Neuronal stem cell (in vitro differentiated cells): Measurements from ENCODE around the gene ZFYVE9.

Source experiments
- DNase-seq: peaks from one replicate; pipeline ENCODE4 v3.0.0-alpha.2; 2013; ENCODE audit warnings: low spot score
- H2AFZ ChIP-seq: one replicate; pipeline ENCODE4 v1.6.1; 2013; ENCODE audit warnings: mild to moderate bottlenecking, low read length, inconsistent platforms
- H2AK5ac ChIP-seq: 2 replicates; pipeline ENCODE4 v1.6.1; 2013; ENCODE audit warnings: low read depth, mild to moderate bottlenecking, inconsistent platforms, low read length, moderate library complexity, mixed read lengths
- H2BK120ac ChIP-seq: 2 replicates; pipeline ENCODE4 v1.6.1; 2013; ENCODE audit warnings: low read depth, mild to moderate bottlenecking, inconsistent platforms, low read length, moderate library complexity, mixed read lengths
- H2BK12ac ChIP-seq: one replicate; pipeline ENCODE4 v1.6.1; 2013; ENCODE audit warnings: low read length, inconsistent platforms
- H2BK15ac ChIP-seq: 2 replicates; pipeline ENCODE4 v1.6.1; 2013; ENCODE audit warnings: mild to moderate bottlenecking, low read length, inconsistent platforms, mixed read lengths
- H2BK5ac ChIP-seq: one replicate; pipeline ENCODE4 v1.6.1; 2013; ENCODE audit warnings: inconsistent platforms, mild to moderate bottlenecking, low read length, moderate library complexity
- H3K14ac ChIP-seq: one replicate; pipeline ENCODE4 v1.6.1; 2013; ENCODE audit warnings: low read length, inconsistent platforms
- H3K18ac ChIP-seq: 2 replicates; pipeline ENCODE4 v1.6.1; 2013; ENCODE audit warnings: low read length, inconsistent platforms
- H3K23ac ChIP-seq: 2 replicates; pipeline ENCODE4 v1.6.1; 2013; ENCODE audit warnings: low read depth, mild to moderate bottlenecking, mixed read lengths, low read length, inconsistent platforms; ENCODE audit not compliant: poor library complexity
- H3K27ac ChIP-seq: replicated peaks from 3 replicates; pipeline ENCODE4 v1.5.1; 2013; ENCODE audit warnings: low read length, inconsistent platforms
- H3K27me3 ChIP-seq, 3 experiments: 2 replicates each; pipeline ENCODE4 v1.6.1; 2013; ENCODE audit warnings: low read length in 3 of 3, mild to moderate bottlenecking in 2 of 3, inconsistent platforms in 1 of 3, low read depth in 1 of 3, mixed read lengths in 1 of 3, moderate library complexity in 1 of 3; ENCODE audit not compliant: control insufficient read depth in 3 of 3, insufficient read depth in 3 of 3
- H3K36me3 ChIP-seq, 2 donors: replicated peaks in 1 of 2; 2 replicates each; pipeline ENCODE4 v1.6.1; 2013; ENCODE audit warnings: low read length in 2 of 2; ENCODE audit not compliant: control insufficient read depth in 2 of 2, insufficient read depth in 2 of 2
- H3K4ac ChIP-seq: 2 replicates; pipeline ENCODE4 v1.6.1; 2013; ENCODE audit warnings: inconsistent platforms, mild to moderate bottlenecking, low read length, moderate library complexity
- H3K4me1 ChIP-seq, 2 donors: 1 replicate in 1 of 2; 2 replicates in 1 of 2; pipeline ENCODE4 v1.6.1; 2013; ENCODE audit warnings: low read length in 2 of 2, low read depth in 1 of 2; ENCODE audit not compliant: control insufficient read depth in 2 of 2, insufficient read depth in 1 of 2
- H3K4me2 ChIP-seq: one replicate; pipeline ENCODE4 v1.6.1; 2013; ENCODE audit warnings: mild to moderate bottlenecking, low read length, inconsistent platforms; ENCODE audit not compliant: insufficient read depth, poor library complexity, severe bottlenecking
- H3K4me3 ChIP-seq, 2 donors: 2 replicates each; pipeline ENCODE4 v1.5.1; 2013; ENCODE audit warnings: low read length in 2 of 2, mild to moderate bottlenecking in 2 of 2, inconsistent platforms in 1 of 2, moderate library complexity in 1 of 2
- H3K79me1 ChIP-seq: one replicate; pipeline ENCODE4 v1.6.1; 2013; ENCODE audit warnings: low read depth, mild to moderate bottlenecking, inconsistent platforms, low read length, moderate library complexity
- H3K9ac ChIP-seq: one replicate; pipeline ENCODE4 v1.6.1; 2013; ENCODE audit warnings: mild to moderate bottlenecking, low read depth, low read length, inconsistent platforms; ENCODE audit not compliant: poor library complexity
- H3K9me3 ChIP-seq, 2 donors: replicated peaks in 1 of 2; 2 replicates each; pipeline versions ENCODE3 to v1.6.1; 2013; ENCODE audit warnings: low read length in 2 of 2, mild to moderate bottlenecking in 2 of 2, inconsistent platforms in 1 of 2, low read depth in 1 of 2, mixed read lengths in 1 of 2, moderate library complexity in 1 of 2; ENCODE audit not compliant: control insufficient read depth in 2 of 2, insufficient read depth in 1 of 2
- H4K8ac ChIP-seq: one replicate; pipeline ENCODE4 v1.6.1; 2013; ENCODE audit warnings: low read depth, mild to moderate bottlenecking, inconsistent platforms, low read length, moderate library complexity
- H4K91ac ChIP-seq: one replicate; pipeline ENCODE4 v1.6.1; 2013; ENCODE audit warnings: low read length, low read depth, mild to moderate bottlenecking, inconsistent platforms; ENCODE audit not compliant: poor library complexity
- WGBS, 2 donors: extraction: QIAGEN DNeasy Blood & Tissue Kit; methylation state at CpG; one replicate each; pipeline ENCODE4 v1.1.7; 2013; ENCODE audit warnings: missing lambda C conversion rate in 2 of 2, mixed read lengths in 1 of 2; ENCODE audit not compliant: insufficient read length in 2 of 2, insufficient replicate concordance in 1 of 2; ENCODE audit errors: extremely low coverage in 2 of 2; 5-methylcytosine and 5-hydroxymethylcytosine counted together

The ZFYVE9 gene

DNA sequence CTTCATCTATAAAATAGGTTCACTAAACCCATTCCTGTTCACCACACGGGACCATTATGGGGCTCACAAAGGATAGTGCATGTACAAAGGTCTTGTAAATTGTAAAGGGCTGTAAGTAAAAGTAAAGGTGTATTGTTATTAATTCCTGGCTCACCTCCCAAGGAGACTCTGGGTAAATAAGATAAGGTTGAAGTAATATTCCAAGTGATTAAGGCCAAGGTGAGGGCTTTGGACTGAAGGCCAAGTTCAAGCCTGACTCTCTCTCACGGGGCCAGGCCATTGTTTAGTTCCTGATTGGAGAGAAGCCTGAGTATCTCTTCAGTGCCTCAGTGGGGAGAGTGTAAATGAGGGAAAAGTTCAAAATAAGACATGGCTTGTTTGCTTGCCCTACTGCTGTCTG lies 19.5 kb upstream of the ZFYVE9 start:
- H2AK5ac ChIP-seq, result no peak overlapping the region
- H3K14ac ChIP-seq, result no peak overlapping the region
- no peaks in the 10 kb centered on the region for H3K79me1 ChIP-seq
- no peak overlapping the region for H2BK15ac ChIP-seq
- H3K4ac ChIP-seq, result no peak overlapping the region
- H4K8ac ChIP-seq, result no peak overlapping the region
- H3K9me3 ChIP-seq, result no peaks in the 10 kb centered on the region
- no peak overlapping the region for H3K27ac ChIP-seq
- no peak overlapping the region for H3K4me3 ChIP-seq
- no peak overlapping the region for H3K9ac ChIP-seq
- no peak for DNase-seq
- H4K91ac ChIP-seq, result no peak overlapping the region
- H3K4me1 ChIP-seq, result peaks cover 4 to 9% of the 10 kb centered on the region in 2 donors
- H3K23ac ChIP-seq, result no peak overlapping the region
- no peak overlapping the region for H3K18ac ChIP-seq
- H2BK120ac ChIP-seq, result no peak overlapping the region
- H2AFZ ChIP-seq, result no peak overlapping the region
- no peak overlapping the region for H2BK5ac ChIP-seq
- no peak overlapping the region for H3K4me2 ChIP-seq
- WGBS, 2 donors, result no CpG with 5 or more reads among the region's 2 CpGs
- H3K36me3 ChIP-seq, result no peaks in the 10 kb centered on the region
- H3K27me3 ChIP-seq, result peaks cover 0 to 34% (median 0%) of the 10 kb centered on the region in 3 experiments
- H2BK12ac ChIP-seq, result no peak overlapping the region

DNA sequence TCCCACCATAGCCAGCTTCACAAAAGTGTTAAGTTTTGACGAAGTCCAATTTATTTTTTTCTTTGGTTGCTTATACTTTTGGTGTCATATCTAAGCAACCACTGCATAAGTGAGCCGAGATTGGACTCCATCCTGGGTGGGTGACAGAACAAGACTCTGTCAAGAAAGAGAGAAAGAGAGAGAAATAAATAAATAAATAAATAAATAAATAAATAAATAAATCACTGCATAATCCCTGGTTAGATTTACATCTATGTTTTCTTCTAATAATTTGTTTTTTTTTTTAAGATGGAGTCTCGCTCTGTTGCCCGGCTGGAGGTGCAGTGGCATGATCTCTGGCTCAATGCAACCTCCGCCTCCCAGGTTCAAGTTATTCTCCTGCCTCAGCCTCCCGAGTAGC lies 18.3 kb upstream of the ZFYVE9 start:
- no peak overlapping the region for H3K4me2 ChIP-seq
- peaks cover 0 to 31% (median 0%) of the 10 kb centered on the region in 3 experiments for H3K27me3 ChIP-seq
- no peak overlapping the region for H3K23ac ChIP-seq
- peaks cover 4 to 9% of the 10 kb centered on the region in 2 donors for H3K4me1 ChIP-seq
- no peak overlapping the region for H3K18ac ChIP-seq
- H2BK12ac ChIP-seq, result no peak overlapping the region
- H2AK5ac ChIP-seq, result no peak overlapping the region
- H4K8ac ChIP-seq, result no peak overlapping the region
- no peak overlapping the region for H3K9ac ChIP-seq
- H3K27ac ChIP-seq, result no peak overlapping the region
- H3K4me3 ChIP-seq, result no peak overlapping the region
- H4K91ac ChIP-seq, result no peak overlapping the region
- H3K9me3 ChIP-seq, result no peaks in the 10 kb centered on the region
- H2BK120ac ChIP-seq, result no peak overlapping the region
- H3K14ac ChIP-seq, result no peak overlapping the region
- no CpG with 5 or more reads among the region's 6 CpGs for WGBS, 2 donors
- no peaks in the 10 kb centered on the region for H3K36me3 ChIP-seq
- H3K79me1 ChIP-seq, result no peaks in the 10 kb centered on the region
- H3K4ac ChIP-seq, result no peak overlapping the region
- H2BK15ac ChIP-seq, result no peak overlapping the region
- no peak overlapping the region for H2AFZ ChIP-seq
- H2BK5ac ChIP-seq, result no peak overlapping the region
- DNase-seq, result no peak

DNA sequence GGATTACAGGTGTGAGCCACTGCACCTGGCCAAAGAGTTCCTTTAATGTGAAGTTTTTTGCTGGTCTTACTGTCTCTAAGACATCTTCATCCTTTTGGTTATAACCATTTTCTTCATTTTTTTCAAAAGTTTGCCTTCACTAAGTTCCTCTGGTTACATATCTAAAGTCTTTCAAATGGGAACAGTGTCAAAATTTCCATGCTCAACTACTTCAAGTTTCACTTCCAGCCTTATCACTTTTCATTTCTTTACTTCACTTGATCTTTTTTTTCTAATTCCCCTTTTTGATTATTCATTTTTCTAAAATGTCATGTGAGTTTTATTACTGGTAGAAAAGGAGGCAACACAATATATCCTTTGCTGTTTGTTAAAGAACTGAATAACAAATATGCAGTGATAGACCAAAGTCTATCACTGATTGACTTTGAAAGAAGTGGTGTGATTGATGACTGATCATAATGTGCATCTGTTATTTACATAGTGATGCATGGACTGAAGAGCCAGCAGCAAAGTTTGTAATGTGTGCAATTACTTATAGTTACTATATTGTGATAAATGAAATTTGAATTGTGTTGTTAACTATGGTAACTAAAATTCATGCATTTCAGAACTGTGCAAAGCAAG lies 16.0 kb upstream of the ZFYVE9 start:
- H2BK15ac ChIP-seq, result no peak overlapping the region
- no peak overlapping the region for H3K27ac ChIP-seq
- H3K4me2 ChIP-seq, result no peak overlapping the region
- no peaks in the 10 kb centered on the region for H3K4me1 ChIP-seq
- peaks cover 0 to 26% (median 0%) of the 10 kb centered on the region in 3 experiments for H3K27me3 ChIP-seq
- no peak overlapping the region for H4K91ac ChIP-seq
- no peaks in the 10 kb centered on the region for H3K79me1 ChIP-seq
- no peak overlapping the region for H4K8ac ChIP-seq
- no peak overlapping the region for H2BK120ac ChIP-seq
- no peak overlapping the region for H3K4ac ChIP-seq
- H3K4me3 ChIP-seq, result no peak overlapping the region
- H2AK5ac ChIP-seq, result no peak overlapping the region
- H3K18ac ChIP-seq, result no peak overlapping the region
- H3K9me3 ChIP-seq, result no peaks in the 10 kb centered on the region
- no peak for DNase-seq
- no peak overlapping the region for H2BK12ac ChIP-seq
- no peaks in the 10 kb centered on the region for H3K36me3 ChIP-seq
- H3K14ac ChIP-seq, result no peak overlapping the region
- no peak overlapping the region for H3K9ac ChIP-seq
- no peak overlapping the region for H2AFZ ChIP-seq
- H3K23ac ChIP-seq, result no peak overlapping the region
- H2BK5ac ChIP-seq, result no peak overlapping the region

DNA sequence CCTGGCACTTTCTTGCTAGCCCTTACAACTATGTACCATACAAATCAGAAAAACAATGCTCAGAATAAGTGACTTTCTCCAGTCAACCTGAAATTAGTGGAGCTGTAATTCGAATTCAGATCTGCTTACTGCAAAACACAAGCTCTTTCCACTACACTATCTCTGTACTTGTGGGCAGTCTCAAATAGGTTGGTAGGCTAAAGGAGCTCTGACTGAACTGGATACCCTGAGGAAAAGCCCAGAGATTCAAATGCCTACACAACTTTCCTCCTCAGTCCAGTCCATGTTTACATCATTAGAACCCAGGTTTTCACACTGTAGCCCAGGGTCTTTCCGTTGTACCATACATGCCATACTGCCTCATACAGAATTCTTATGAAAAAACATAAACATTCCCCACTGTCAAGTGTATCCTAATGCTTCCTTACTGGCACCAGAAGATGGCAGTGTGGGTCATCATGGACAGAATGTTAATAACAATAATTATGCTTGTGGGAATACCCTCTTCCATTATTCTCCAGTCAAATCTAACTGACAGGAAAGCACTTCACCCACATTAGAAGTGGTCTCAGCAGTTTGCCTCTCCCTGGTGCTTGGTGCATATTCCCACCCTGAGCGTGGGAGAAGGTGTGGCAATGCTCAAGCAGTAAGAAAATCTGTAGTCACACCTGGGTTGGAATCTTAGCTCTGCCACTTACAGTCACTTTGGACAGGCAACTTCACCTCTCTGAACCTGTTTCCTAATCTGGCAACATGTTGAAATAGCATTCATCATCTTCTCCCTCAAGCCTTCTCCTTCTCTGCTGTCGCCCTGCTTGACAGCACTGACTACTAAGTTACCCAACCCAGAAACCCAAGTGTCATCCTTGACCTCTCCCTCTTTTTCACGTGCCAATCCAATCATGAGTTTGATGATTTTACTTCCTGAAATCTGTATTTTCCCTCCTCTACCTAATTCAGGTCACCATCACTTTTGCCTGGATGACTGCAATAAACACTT lies 14.4 kb upstream of the ZFYVE9 start:
- H3K4me2 ChIP-seq, result no peak overlapping the region
- H3K4me1 ChIP-seq, result no peaks in the 10 kb centered on the region
- no peak overlapping the region for H2BK120ac ChIP-seq
- H3K79me1 ChIP-seq, result no peaks in the 10 kb centered on the region
- no peak overlapping the region for H2AFZ ChIP-seq
- no peak overlapping the region for H3K14ac ChIP-seq
- no peak overlapping the region for H2BK5ac ChIP-seq
- no CpG with 5 or more reads among the region's 5 CpGs for WGBS, 2 donors
- no peak overlapping the region for H3K18ac ChIP-seq
- H3K27me3 ChIP-seq, result peaks cover 0 to 18% (median 0%) of the 10 kb centered on the region in 3 experiments
- no peak overlapping the region for H3K9ac ChIP-seq
- no peak overlapping the region for H2AK5ac ChIP-seq
- H3K4me3 ChIP-seq, result no peak overlapping the region
- H3K23ac ChIP-seq, result no peak overlapping the region
- H3K9me3 ChIP-seq, result no peaks in the 10 kb centered on the region
- no peak overlapping the region for H2BK15ac ChIP-seq
- H3K4ac ChIP-seq, result no peak overlapping the region
- no peak overlapping the region for H2BK12ac ChIP-seq
- no peak overlapping the region for H4K8ac ChIP-seq
- H3K36me3 ChIP-seq, result no peaks in the 10 kb centered on the region
- no peak overlapping the region for H3K27ac ChIP-seq
- H4K91ac ChIP-seq, result no peak overlapping the region
- DNase-seq, result no peak
